CD4-positive, alpha-beta T cell treated with Interleukin-10 for 1 hour (primary cell): ENCODE results near the gene CRCP.
A peak's percentile ranks its signal among the peaks of the same experiment; 100 is the strongest.
"Not testable (repeated sequence)": the region's sequence is repeated elsewhere in the genome, so short reads cannot be mapped to it uniquely, and the experiment has no call there.

ENCODE experiments used
- DNase-seq: peaks from one replicate; pipeline ENCODE4 v3.0.0-alpha.2; 2020

CRCP gene

GRCh38 chr7:66108410-66108809, 6.2 kb upstream of the CRCP start:
- DNase-seq, result not testable (repeated sequence)

DNA sequence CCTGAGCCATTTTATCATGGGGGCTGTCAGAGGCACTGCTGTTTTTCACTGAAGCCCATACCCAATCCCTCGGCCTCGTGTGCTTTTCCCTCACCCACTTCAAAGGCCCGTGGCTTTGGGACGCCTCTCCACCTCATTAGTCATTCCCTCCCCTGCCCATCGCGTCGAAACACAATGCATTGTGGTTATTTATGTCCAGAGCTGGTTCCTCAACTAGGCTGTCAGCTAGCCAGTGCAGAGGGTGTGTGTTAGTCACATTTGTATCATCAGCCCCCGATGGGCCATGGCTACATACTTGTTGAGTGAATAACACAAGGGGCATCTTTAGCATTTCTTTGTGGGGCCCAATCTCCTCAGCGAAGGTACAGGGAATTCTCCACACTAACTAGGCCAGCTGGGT, 3.8 kb upstream of the CRCP start:
- DNase-seq, result no peak

DNA sequence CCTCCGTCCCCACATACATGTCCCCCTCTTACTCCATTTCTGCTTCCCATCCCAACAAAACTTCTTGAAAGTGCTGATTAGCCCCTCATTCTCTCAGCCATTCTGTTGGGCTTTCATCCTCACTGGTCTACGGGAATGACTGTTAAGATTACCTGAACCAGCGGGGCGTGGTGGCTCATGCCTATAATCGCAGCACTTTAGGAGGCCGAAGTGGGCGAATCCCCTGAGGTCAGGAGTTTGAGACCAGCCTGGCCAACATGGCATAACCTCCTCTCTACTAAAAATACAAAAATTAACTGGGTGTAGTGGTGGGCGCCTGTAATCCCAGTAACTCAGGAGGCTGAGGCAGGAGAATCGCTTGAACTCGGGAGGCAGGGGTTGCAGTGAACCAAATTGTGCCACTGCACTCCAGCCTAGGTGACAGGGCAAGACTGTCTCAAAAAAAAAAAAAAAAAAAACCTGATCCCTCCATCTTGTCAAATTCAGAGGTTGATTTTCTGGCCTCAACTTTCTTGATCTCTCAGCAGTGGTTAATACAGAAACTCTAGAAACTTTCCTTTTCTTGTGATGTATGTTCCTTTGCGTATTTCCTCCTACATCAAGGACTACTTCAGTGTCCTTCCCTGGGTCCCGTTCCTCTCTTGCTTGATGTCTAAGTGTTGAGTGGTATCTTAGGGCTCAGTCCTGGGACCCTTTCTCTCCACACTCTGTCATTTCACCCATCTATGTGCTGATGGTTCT, 2.2 kb downstream of the CRCP start:
- DNase-seq, result not testable (repeated sequence)

- DNase-seq, result no peak
Observed at GRCh38 chr7:66118603-66119002, 4.0 kb downstream of the CRCP start.

DNA sequence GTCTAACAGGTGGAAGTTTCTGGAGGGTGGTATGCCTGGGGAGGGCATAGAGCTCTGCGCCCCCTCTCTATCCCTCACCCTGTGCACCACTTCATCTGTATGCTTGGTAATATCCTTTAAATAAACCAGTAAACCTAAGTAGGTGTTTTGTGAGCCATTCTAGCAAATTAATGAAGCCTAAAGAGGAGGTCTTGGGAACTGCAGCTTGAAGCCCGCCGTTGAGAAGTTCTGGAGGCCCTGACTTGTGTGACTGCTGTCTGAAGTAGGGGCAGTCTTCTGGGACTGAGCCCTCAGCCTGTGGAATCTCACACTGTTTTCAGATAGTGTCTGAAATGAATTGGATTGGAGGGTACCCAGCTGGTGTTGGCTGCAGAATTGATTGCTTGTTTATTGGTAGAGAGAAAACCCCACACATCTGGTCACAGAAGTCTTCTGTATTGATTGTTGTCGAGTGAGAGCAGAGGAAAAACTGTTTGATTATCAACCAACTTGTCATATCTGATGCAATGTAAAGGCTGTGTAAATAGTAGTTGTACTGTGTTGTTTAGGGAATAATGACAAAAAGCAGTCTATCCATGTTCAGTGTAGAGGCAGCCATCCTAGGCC, 4.7 kb downstream of the CRCP start:
- no peak for DNase-seq

DNA sequence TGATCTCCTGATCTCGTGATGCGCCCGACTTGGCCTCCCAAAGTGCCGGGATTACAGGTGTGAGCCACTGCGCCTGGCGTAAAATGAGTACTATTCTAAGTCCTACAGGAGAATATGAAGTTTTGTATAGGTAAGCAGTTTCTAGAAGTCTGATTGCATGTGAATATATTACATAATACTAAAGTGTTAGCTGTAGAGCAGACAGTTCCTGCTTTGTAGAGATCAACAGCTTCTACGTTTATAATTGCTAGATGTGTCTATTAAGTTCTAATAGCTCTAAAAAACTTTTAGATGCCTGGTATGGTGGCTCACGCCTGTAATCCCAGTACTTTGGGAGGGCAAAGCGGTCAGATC, 8.5 kb downstream of the CRCP start:
- DNase-seq, result no peak

DNA sequence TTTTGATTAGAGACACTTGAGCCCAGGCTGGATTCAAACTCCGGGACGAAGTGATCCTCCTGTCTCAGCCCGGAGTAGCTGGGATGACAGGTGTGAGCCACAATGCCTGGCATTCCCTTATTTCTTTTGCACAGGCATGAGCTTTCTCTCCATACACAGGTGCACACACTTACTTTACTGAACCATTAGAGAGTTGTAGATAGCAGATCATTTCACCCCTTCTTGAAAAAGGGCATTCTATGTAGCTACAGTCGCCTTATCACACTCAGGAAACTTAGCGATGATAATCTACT, 9.9 kb downstream of the CRCP start:
- DNase-seq, result not testable (repeated sequence)

GRCh38 chr7:66125052-66125694, 10.5 kb downstream of the CRCP start:
- peak; percentile 30 for DNase-seq

- peak; percentile 26 for DNase-seq
Observed at GRCh38 chr7:66125781-66126352, 11.2 kb downstream of the CRCP start.

GRCh38 chr7:66127172-66127571, 12.5 kb downstream of the CRCP start:
- DNase-seq, result not testable (repeated sequence)

DNA sequence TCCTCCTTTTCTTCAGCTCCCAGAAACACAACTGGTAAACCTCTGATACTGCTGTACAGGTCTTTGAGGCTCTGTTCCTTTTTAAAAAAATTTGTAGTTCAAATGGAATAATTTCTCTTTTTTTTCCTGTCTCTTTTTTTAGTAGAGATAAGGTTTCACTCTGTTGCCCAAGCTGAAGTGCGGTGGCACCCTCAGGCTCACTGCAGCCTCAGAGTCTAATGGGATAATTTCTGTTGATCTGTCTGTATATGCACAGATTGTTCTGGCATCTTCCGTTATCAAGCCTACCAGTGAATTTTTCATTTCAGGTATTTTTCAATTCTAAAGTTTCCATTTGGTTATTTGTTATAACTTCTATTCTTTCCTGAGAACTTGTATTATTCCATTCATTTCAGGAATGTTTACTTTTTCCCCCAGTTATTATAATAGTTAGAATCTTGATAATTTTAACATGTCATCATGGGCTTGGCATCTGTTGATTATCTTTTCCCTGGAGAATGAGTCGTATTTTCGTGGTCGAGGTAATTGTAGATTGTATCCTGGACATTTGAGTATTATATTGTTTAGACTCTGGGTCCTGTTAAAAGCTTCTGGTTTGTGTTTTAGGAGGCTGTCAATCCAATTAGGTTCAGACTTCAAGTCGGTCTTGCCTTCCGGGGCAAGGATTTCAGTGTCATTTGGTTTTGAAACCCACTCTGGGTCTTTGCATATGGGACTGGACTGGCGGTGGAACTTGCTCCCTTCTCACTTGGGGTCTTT, 24.5 kb downstream of the CRCP start:
- DNase-seq, result no peak

DNA sequence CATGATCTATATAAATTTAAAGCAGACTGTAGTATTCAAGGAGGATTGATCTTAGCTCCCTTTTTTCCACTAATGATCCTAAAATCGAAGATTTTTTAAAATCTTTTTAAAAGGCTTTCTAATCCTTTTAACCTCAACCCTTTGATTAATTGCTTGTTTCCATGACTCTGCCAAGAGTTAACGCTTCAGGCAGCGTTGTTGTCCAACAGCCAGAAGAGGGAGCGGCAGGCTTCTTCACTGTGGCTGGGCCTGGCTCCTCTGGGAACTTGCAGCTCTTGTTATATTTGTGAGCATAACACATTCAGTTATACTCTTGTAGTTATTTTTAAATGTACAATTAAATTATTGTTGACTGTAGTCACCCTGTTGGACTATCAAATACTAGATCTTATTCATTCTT, 26.3 kb downstream of the CRCP start:
- DNase-seq, result no peak

DNA sequence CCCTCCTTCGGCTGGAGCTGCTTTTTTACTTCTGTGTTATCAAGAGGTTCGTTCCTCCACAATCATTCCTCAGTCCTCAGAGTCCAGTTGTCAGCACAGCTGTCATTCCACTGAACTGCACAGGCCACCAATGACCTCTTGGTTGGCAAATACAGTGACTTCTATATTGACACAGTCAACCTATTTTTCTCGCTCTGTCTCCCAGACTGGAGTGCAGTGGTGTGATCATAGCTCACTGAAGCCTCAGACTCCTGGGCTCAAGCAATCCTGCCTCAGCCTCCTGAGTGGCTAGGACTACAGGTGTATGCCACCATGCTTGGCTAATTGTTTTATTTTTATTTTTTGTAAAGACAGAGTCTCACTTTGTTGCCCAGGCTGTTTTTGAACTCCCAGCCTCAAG, 27.7 kb downstream of the CRCP start:
- DNase-seq, result no peak

- DNase-seq, result no peak
Observed at GRCh38 chr7:66142996-66143395, 28.3 kb downstream of the CRCP start.

- DNase-seq, result no peak
Observed at GRCh38 chr7:66143876-66144332, 29.3 kb downstream of the CRCP start.

DNA sequence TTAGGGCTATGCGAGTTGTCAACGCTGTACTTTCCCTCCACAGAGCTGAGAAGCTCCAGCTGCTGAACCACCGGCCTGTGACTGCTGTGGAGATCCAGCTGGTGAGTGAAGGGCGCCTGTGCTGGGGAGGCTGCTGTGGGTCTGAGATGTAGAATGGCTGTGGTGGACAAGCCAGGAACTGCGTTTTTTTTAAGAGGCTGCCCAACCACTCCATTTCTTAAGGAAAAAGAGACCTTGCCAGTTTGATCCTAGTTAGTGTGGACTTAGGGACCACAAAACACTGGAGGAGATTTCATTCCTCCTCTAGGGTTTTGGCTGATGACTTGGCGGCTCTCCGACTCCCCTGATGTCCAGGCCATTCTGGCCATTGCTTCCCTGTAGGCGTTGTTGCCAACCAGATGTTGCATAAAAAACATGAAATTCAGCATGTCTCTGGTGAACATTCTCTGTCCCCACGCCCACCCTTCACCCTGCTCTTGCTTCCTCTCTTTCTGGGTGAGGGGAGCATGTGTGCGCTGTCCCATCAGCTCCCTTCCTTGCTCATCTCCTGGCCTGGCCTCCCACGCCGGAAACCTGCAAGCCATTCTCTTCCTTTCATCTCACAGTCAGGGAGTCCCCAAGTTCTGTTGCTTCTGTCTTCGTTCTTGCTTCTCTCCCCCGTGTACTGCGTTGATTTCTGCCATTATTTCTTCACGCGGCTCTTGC, 30.9 kb downstream of the CRCP start:
- no peak for DNase-seq

- DNase-seq, result no peak
Observed at GRCh38 chr7:66146701-66147100, 32.1 kb downstream of the CRCP start.

- not testable (repeated sequence) for DNase-seq
Observed at GRCh38 chr7:66147657-66148056, 33.0 kb downstream of the CRCP start.

DNA sequence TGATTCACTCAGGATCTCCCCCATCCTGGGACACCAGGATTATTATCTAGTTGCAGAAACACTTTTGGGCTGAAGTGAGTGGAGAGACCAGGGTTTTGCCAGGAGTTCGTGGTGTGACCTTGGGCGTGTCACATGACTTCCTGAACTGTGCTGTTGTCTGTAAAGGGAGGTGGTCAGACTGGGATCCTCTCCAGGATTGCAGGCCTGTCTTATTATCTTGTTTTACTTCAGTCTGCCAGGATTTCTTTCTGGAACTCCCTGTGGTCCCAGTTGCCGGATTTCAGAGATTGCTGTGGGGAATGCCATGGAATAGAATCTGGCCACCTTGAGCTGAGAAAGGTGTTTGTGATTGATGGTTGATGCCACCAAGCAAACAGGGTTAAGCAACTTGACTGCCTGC, 35.8 kb downstream of the CRCP start:
- DNase-seq, result no peak

- DNase-seq, result no peak
Observed at GRCh38 chr7:66152371-66153191, 37.9 kb downstream of the CRCP start.

GRCh38 chr7:66153691-66154090, 39.0 kb downstream of the CRCP start:
- no peak for DNase-seq

GRCh38 chr7:66156035-66156434, 41.4 kb downstream of the CRCP start:
- not testable (repeated sequence) for DNase-seq
